Heart left ventricle (tissue), 16 donors: Measurements from ENCODE around the gene ATF6. TPM values are rescaled to one million over a fixed set of nuclear protein-coding genes. Genes with fewer than 3 reads are reported as not detected.
A peak's percentile ranks its signal among the peaks of the same experiment; 100 is the strongest.

ENCODE experiments used
- ATAC-seq, 4 donors: fragments of 200-7000 bp; cut with Tn5 transposase; one replicate each; pipeline ENCODE4 v1.9.1; 2020 to 2022; ENCODE audit warnings: moderate library complexity in 4 of 4, mild to moderate bottlenecking in 3 of 4, moderate number of reproducible peaks in 1 of 4
- DNase-seq, 5 donors: peaks; one replicate each; pipeline ENCODE4 v3.0.0-alpha.2; 2020
- H3K27ac ChIP-seq, 12 donors: fragments of 200-600 bp; sonication (generic) in 4 of 12; one replicate each; pipeline versions ENCODE4 v1.5.0 to v1.8.0; 2016 to 2022; ENCODE audit warnings: mild to moderate bottlenecking in 2 of 12
- H3K27me3 ChIP-seq, 9 donors: fragments of 200-600 bp; sonication (generic) in 2 of 9; one replicate each; pipeline versions ENCODE4 v1.5.1 to v1.8.0; 2016 to 2022; ENCODE audit warnings: mild to moderate bottlenecking in 3 of 9
- H3K36me3 ChIP-seq, 9 donors: fragments of 200-600 bp; sonication (generic) in 2 of 9; one replicate each; pipeline versions ENCODE4 v1.5.0 to v1.8.0; 2018 to 2022; ENCODE audit warnings: mild to moderate bottlenecking in 2 of 9
- H3K4me1 ChIP-seq, 12 donors: fragments of 200-600 bp; sonication (generic) in 4 of 12; one replicate each; pipeline versions ENCODE4 v1.5.0 to v1.8.0; 2016 to 2022; ENCODE audit warnings: mild to moderate bottlenecking in 3 of 12
- H3K4me3 ChIP-seq, 12 donors: fragments of 200-600 bp; sonication (generic) in 4 of 12; one replicate each; pipeline versions ENCODE4 v1.5.0 to v1.8.0; 2017 to 2022; ENCODE audit warnings: mild to moderate bottlenecking in 9 of 12, moderate library complexity in 4 of 12
- H3K9me3 ChIP-seq, 12 donors: fragments of 200-600 bp; sonication (generic) in 4 of 12; one replicate each; pipeline versions ENCODE4 v1.5.0 to v1.8.0; 2016 to 2022; ENCODE audit warnings: mild to moderate bottlenecking in 1 of 12
- CTCF ChIP-seq, 12 donors: fragments of 200-600 bp; sonication (generic) in 4 of 12; IDR thresholded peaks; one replicate each; pipeline versions ENCODE4 v1.5.0 to v1.8.0; 2018 to 2022; ENCODE audit warnings: antibody characterized with exemption in 12 of 12, mild to moderate bottlenecking in 5 of 12
- POLR2A ChIP-seq, 2 donors: fragments of 450-650 bp; IDR thresholded peaks; one replicate each; pipeline ENCODE4 v1.6.1; 2017; ENCODE audit warnings: antibody characterized with exemption in 2 of 2, mild to moderate bottlenecking in 2 of 2, moderate library complexity in 2 of 2
- WGBS, 4 donors: extraction: QIAGEN DNeasy Blood & Tissue Kit in 2 of 4; methylation state at CpG; one replicate each; pipeline versions ENCODE4 v1.1.5 to v1.1.7; 2013 to 2018; 5-methylcytosine and 5-hydroxymethylcytosine counted together
- intact Hi-C, 10 donors: fragments of 100-400 bp; cut with DNase I; formaldehyde crosslinking; loops; one replicate each; pipeline versions ENCODE4 v1.11.1 to v1.14.2; 2022
- polyA plus RNA-seq, 2 donors: library from polyadenylated mRNA; stranded (reverse); fragments of 200-250 nt; gene quantifications; one replicate each; pipeline ENCODE4 v1.2.3, GENCODE V29; 2013
- total RNA-seq, 9 donors: library from RNA; depleted of rRNA in 2 of 9; stranded (reverse); fragments of >200 nt in 2 of 9; fragmentation: NEBNext Ultra II Directional in 3 of 9; extraction: Animal tissue kit (Norgen Biotek cat#: 25700) in 3 of 9; gene quantifications; one replicate each; pipeline versions ENCODE4 v1.1.0 to v1.2.4, GENCODE V29; 2016 to 2023
- donor health status: ischemic (EF 13 %, LVEDD 7.1; RV severe dilation, severe dysfunction).
- donor health status: healthy with polysubstance abuse.
- donor health status: DM: no; HTN: yes; CAD: no.
- donor health status: DM: no; HTN: no; CAD: no.
- donor health status: ischemic (EF 25% LVEDD 6.9; RV normal size, moderate dysfunction).
- donor health status: ischemic (EF 25% LVEDD 5.7; RV mildly dilated, moderate dysfunction).
- donor health status: healthy.
- donor health status: DM: yes; HTN: yes; CAD: no.
- donor health status: ischemic (EF 35%, LVEDD 5.7; RV mildly dilated, moderate dysfunction).
- donor health status: nonischemic (EF 11% LVEDD 7.7; RV severe dilation, severe dysfunction).
- donor health status: DM: yes; HTN: yes; CAD: no.
- donor health status: PGD.
- donor health status: ischemic (EF 29% LVEDD 5.4; RV normal size, mild dysfunction).
- donor health status: nonischemic (EF 23%, LVEDD 6.1; RV moderate dilation, normal function).

Gene ATF6
- total and polyA plus RNA-seq, 11 donors: 3.0 to 24.4 (median 16.3) TPM

- H3K27ac ChIP-seq: no peak overlapping the region
- intact Hi-C loops: loop anchor here in 9 of 10 donors (5.0 to 10.0 kb wide), 4 partner anchors 69 to 174 kb away; partner anchors contain the start of gene OLFML2B (in 1 of the 9)
These were observed 97.4 kb downstream of the ATF6 start for GRCh38 chr1:161863549-161863948.

GRCh38 chr1:161864577-161864976 is 98.5 kb downstream of the ATF6 start:
- peak in 1 of 4 donors; percentile 34 for ATAC-seq
- Histone ChIP-seq H3K4me1 (peaks cover 0 to 2% (median 0%) of the 10 kb centered on the region in 12 donors), H3K36me3 (peaks cover 0 to 73% (median 56%) of the 10 kb centered on the region in 9 donors), H3K4me3 (no peak overlapping the region), H3K27me3 (no peaks in the 10 kb centered on the region), H3K27ac (no peak overlapping the region), H3K9me3 (no peaks in the 10 kb centered on the region)
- 71 to 93% (median 83%) methylated on average over 1 of the region's 1 CpG for WGBS, 4 donors
- DNase-seq: no peak
- TF ChIP-seq POLR2A (IDR thresholded peaks at IDR 0.05) (no peak), CTCF (IDR thresholded peaks at IDR 0.05) (peak in 9 of 12 donors; percentile 12 to 58 (median 42))
- intact Hi-C loops: loop anchor here in 9 of 10 donors (2.0 to 10.0 kb wide), 5 partner anchors 70 to 173 kb away; partner anchors contain the start of gene OLFML2B (in 1 of the 9)

More at GRCh38 chr1:161863549-161863948, 97.4 kb downstream of the ATF6 start:
- peaks cover 0 to 79% (median 56%) of the 10 kb centered on the region in 9 donors for H3K36me3 ChIP-seq
- no peak for TF ChIP-seq POLR2A (IDR thresholded peaks at IDR 0.05)
- no peak for TF ChIP-seq CTCF (IDR thresholded peaks at IDR 0.05)
- no peaks in the 10 kb centered on the region for H3K27me3 ChIP-seq
- no peaks in the 10 kb centered on the region for H3K4me1 ChIP-seq
- H3K4me3 ChIP-seq: no peak overlapping the region
- no peak for ATAC-seq
- no peaks in the 10 kb centered on the region for H3K9me3 ChIP-seq
- DNase-seq: no peak

DNA sequence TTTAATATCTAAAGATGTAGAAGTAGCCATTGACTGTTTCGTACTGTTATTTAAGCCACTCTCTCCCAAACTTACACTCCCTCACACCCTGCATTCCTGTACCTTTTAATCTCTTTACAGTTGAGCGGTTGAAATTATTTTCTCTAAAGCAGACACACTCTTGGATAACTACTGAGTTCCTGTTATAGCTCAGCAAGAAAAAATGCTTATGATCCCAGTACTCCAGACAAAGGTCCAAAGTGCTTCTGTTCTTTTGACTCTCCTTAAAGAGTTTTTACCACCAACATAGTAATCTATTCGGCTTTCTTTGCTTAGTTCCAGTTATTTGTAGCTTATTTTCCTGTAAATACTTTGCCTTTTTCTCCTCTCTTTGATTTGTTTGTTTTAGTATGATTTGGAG is 100.1 kb downstream of the ATF6 start:
- TF ChIP-seq POLR2A (IDR thresholded peaks at IDR 0.05) (no peak), CTCF (IDR thresholded peaks at IDR 0.05) (no peak)
- peaks cover 0 to 58% (median 46%) of the 10 kb centered on the region in 9 donors for H3K36me3 ChIP-seq
- 82 to 91% (median 85%) methylated on average over 3 of the region's 3 CpGs for WGBS, 4 donors
- no peak overlapping the region for H3K27ac ChIP-seq
- intact Hi-C loops: loop anchor here in 8 of 10 donors (5.0 to 10.0 kb wide), 4 partner anchors 71 to 171 kb away; partner anchors contain the start of gene OLFML2B (in 1 of the 8)
- H3K4me3 ChIP-seq: no peak overlapping the region
- H3K9me3 ChIP-seq: no peaks in the 10 kb centered on the region
- no peak for ATAC-seq
- no peak for DNase-seq
- H3K4me1 ChIP-seq: peaks cover 0 to 5% (median 0%) of the 10 kb centered on the region in 12 donors
- H3K27me3 ChIP-seq: no peaks in the 10 kb centered on the region

GRCh38 chr1:161868832-161869231 is 102.7 kb downstream of the ATF6 start:
- ATAC-seq (no peak), DNase-seq (no peak)
- 78 to 83% (median 82%) methylated on average over 2 of the region's 2 CpGs for WGBS, 4 donors
- intact Hi-C loops: loop anchor here in 8 of 10 donors (5.0 to 10.0 kb wide), 4 partner anchors 74 to 168 kb away; partner anchors contain the start of gene OLFML2B (in 1 of the 8)
- no peaks in the 10 kb centered on the region for H3K9me3 ChIP-seq
- no peak overlapping the region for H3K27ac ChIP-seq
- peaks cover 0 to 39% (median 21%) of the 10 kb centered on the region in 9 donors for H3K36me3 ChIP-seq
- no peaks in the 10 kb centered on the region for H3K27me3 ChIP-seq
- H3K4me3 ChIP-seq: no peak overlapping the region
- TF ChIP-seq POLR2A (IDR thresholded peaks at IDR 0.05) (no peak), CTCF (IDR thresholded peaks at IDR 0.05) (no peak)
- peaks cover 0 to 5% (median 0%) of the 10 kb centered on the region in 12 donors for H3K4me1 ChIP-seq
